ENCODE measurements around the gene FAM120AOS. TPM values are rescaled to one million over a fixed set of nuclear protein-coding genes. Genes with fewer than 3 reads are reported as not detected.

The FAM120AOS gene
- total and polyA plus RNA-seq, 2 of the 8 experiments (the other 6 are each of a cell fraction or from before 2014, with no cell fraction given): 29.6 to 37.6 TPM

- TF ChIP-seq SP2 (IDR thresholded peaks at IDR 0.05; ENCODE audit: low read length) (no peak), ATF2 (IDR thresholded peaks at IDR 0.05; ENCODE audit: low read length) (no peak), ZNF274 (IDR thresholded peaks at IDR 0.05; ENCODE audit: borderline replicate concordance, extremely low read depth, low read length) (no peak), CBX5 (IDR thresholded peaks at IDR 0.05; ENCODE audit: low read depth, low read length) (no peak)
These were observed 38.9 kb upstream of the FAM120AOS start (continued) for GRCh38 chr9:93492327-93492726.
